Ascending aorta (tissue), 2 donors: ENCODE results near the gene STARD13. TPM values are rescaled to one million over a fixed set of nuclear protein-coding genes. Genes with fewer than 3 reads are reported as not detected.

ENCODE experiments used
- DNase-seq, 2 donors: peaks; one replicate each; pipeline ENCODE4 v3.0.0-alpha.2; 2019; ENCODE audit warnings: low spot score in 2 of 2
- H3K27ac ChIP-seq, 2 donors: fragments of 200-600 bp; sonication (generic); one replicate each; pipeline ENCODE4 v1.5.1; 2016 to 2017; ENCODE audit warnings: mild to moderate bottlenecking in 1 of 2
- H3K27me3 ChIP-seq: fragments of 200-600 bp; sonication (generic); one replicate; pipeline ENCODE4 v1.5.1; 2017
- H3K36me3 ChIP-seq, 2 donors: fragments of 200-600 bp; sonication (generic); one replicate each; pipeline ENCODE4 v1.5.1; 2016
- H3K4me1 ChIP-seq, 2 donors: fragments of 200-600 bp; sonication (generic); one replicate each; pipeline ENCODE4 v1.5.1; 2016 to 2017; ENCODE audit warnings: mild to moderate bottlenecking in 1 of 2
- H3K4me3 ChIP-seq, 2 donors: fragments of 200-600 bp; sonication (generic); one replicate each; pipeline ENCODE4 v1.5.1; 2016 to 2017; ENCODE audit warnings: mild to moderate bottlenecking in 1 of 2
- H3K9me3 ChIP-seq, 2 donors: fragments of 200-600 bp; sonication (generic); one replicate each; pipeline ENCODE4 v1.5.1; 2016
- CTCF ChIP-seq, 3 experiments: fragments of 200-600 bp in 2 of 3; fragments of 450-650 bp in 1 of 3; sonication (generic) in 2 of 3; IDR thresholded peaks; one replicate each; pipeline ENCODE4 v1.5.1; 2016 to 2019; ENCODE audit warnings: antibody characterized with exemption in 3 of 3, mild to moderate bottlenecking in 1 of 3, moderate library complexity in 1 of 3
- intact Hi-C: fragments of 100-400 bp; cut with DNase I; formaldehyde crosslinking; loops from one replicate; pipeline ENCODE4 v1.15.1; 2023
- total RNA-seq: library from RNA; depleted of rRNA; stranded (reverse); fragments of >200 nt; gene quantifications from one replicate; pipeline ENCODE4 v1.1.0, GENCODE V29; 2016

Gene STARD13
- total RNA-seq, 1 donor from 2014 or later: 34.6 TPM

DNA sequence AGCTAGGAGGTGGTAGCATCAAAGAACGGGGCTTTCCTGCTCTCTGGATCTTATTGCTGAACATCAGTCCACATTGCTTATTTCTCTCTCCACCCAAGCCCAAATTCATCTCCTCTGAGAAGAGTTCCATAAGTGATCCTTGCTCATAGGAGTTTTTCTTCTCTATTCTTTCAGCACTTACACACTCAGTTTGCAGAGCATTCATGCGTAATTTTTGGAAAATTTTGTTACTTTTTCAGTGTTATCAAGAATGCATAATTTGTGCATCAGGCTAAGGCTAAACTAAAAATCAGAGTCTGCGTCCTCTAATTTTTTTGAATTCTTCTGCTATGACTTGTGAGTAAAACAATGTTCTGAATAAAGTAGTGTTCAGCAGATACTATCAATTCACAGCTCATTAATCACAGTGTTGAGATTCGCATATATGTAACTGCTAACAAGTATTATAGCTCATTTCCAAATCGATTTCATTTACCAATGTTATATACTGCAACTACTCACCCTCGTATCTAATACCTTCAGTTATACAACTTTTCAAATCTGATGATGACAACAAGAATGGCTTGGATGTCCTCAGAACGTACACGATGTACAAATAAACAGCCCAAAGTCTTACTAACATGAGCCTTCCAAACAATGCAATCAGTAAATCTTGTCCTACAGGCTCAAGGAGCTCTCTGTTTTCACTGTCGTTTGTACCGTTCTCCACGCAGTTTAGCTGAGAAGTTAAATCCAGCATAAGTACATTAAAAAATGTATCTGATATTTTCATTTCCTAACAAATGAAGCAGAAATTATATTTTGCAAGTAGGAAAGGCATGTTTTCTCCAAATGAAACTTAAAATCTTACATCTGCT is 36.4 kb upstream of the STARD13 start:
- no peak for DNase-seq
- H3K27ac ChIP-seq: peak overlapping the region; percentile 62 to 63
- no peak for TF ChIP-seq CTCF (IDR thresholded peaks at IDR 0.05)
- H3K4me1 ChIP-seq: peaks cover 4 to 26% of the 10 kb centered on the region in 2 donors
- H3K9me3 ChIP-seq: peaks cover 0 to 11% of the 10 kb centered on the region in 2 donors
- peak overlapping the region; percentile 16 to 56 for H3K4me3 ChIP-seq
- H3K36me3 ChIP-seq: no peaks in the 10 kb centered on the region
- intact Hi-C loops: loop anchor here (1.0 kb wide), 1 partner anchor 37 kb away; the partner anchor contains the start of gene STARD13
- H3K27me3 ChIP-seq: no peaks in the 10 kb centered on the region

DNA sequence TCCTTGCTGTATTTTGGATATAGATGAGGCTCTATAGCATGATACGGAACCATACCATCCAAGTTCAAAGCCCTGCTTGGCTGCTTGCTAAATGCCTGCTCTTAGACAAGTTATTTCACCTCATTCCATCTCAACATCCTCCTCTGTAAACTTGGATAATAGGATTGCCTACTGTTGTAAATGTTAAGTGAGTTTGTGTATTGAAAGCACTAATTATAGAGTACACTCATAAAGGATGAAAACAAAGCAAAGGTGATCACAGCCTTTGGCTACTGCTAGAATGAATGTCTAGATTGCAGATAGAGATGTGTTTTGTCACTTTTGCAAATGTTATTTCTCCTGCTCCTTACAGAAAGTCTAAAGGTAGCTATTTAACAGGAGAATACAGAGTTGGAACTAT is 34.3 kb upstream of the STARD13 start:
- no peak for TF ChIP-seq CTCF (IDR thresholded peaks at IDR 0.05)
- intact Hi-C loops: no loop called here
- Histone ChIP-seq H3K36me3 (no peaks in the 10 kb centered on the region), H3K27ac (no peak overlapping the region), H3K4me3 (no peak overlapping the region), H3K4me1 (peaks cover 4 to 23% of the 10 kb centered on the region in 2 donors), H3K27me3 (no peaks in the 10 kb centered on the region), H3K9me3 (peaks cover 0 to 11% of the 10 kb centered on the region in 2 donors)
- DNase-seq: no peak

GRCh38 chr13:33318744-33319143 is 33.2 kb upstream of the STARD13 start:
- no peak overlapping the region for H3K27ac ChIP-seq
- H3K27me3 ChIP-seq: no peaks in the 10 kb centered on the region
- TF ChIP-seq CTCF (IDR thresholded peaks at IDR 0.05): no peak
- peaks cover 0 to 11% of the 10 kb centered on the region in 2 donors for H3K9me3 ChIP-seq
- peaks cover 0 to 15% of the 10 kb centered on the region in 2 donors for H3K4me1 ChIP-seq
- intact Hi-C loops: no loop called here
- no peak for DNase-seq
- no peaks in the 10 kb centered on the region for H3K36me3 ChIP-seq
- H3K4me3 ChIP-seq: no peak overlapping the region

GRCh38 chr13:33318037-33318436 is 32.5 kb upstream of the STARD13 start:
- Histone ChIP-seq H3K27me3 (no peaks in the 10 kb centered on the region), H3K9me3 (peaks cover 0 to 11% of the 10 kb centered on the region in 2 donors), H3K4me1 (peaks cover 0 to 8% of the 10 kb centered on the region in 2 donors), H3K36me3 (no peaks in the 10 kb centered on the region), H3K27ac (no peak overlapping the region), H3K4me3 (no peak overlapping the region)
- no peak for TF ChIP-seq CTCF (IDR thresholded peaks at IDR 0.05)
- no peak for DNase-seq
- intact Hi-C loops: no loop called here

GRCh38 chr13:33316890-33317289 is 31.3 kb upstream of the STARD13 start:
- H3K36me3 ChIP-seq: no peaks in the 10 kb centered on the region
- TF ChIP-seq CTCF (IDR thresholded peaks at IDR 0.05): no peak
- H3K27ac ChIP-seq: no peak overlapping the region
- peaks cover 0 to 5% of the 10 kb centered on the region in 2 donors for H3K4me1 ChIP-seq
- DNase-seq: no peak
- peaks cover 0 to 11% of the 10 kb centered on the region in 2 donors for H3K9me3 ChIP-seq
- no peak overlapping the region for H3K4me3 ChIP-seq
- no peaks in the 10 kb centered on the region for H3K27me3 ChIP-seq
- intact Hi-C loops: no loop called here
